ENCODE results near the gene HMGN1.
A peak's percentile ranks its signal among the peaks of the same experiment; 100 is the strongest.

HMGN1 gene

DNA sequence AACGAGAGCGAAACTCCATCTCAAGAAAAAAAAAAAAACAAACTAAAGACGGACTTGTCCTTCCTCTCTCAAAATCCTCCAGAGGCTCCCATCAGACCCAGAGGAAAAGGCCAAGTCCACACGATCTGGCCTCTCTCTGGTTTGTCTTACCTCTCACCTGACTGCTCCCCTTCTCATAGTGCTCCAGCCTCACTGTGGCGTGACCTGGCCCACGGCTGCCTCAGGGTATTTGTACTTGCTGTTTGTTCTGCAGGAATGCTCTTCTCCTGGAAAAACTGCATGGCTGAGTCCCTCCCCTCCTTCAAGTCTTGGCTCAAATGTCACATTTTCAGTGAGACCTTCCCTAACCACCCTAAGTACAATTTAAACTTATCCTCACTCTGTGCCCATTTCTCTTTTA is 27.5 kb downstream of the HMGN1 start:
- H3K4me3 Mint-ChIP-seq = no peak overlapping the region
- H3K27me3 Mint-ChIP-seq (ENCODE audit: low read depth, poor library complexity) = peaks cover 2% of the 10 kb centered on the region
- H3K36me3 Mint-ChIP-seq (ENCODE audit: low read depth) = peaks cover 17% of the 10 kb centered on the region
- no peak for DNase-seq
- no peaks in the 10 kb centered on the region for H3K9me3 Mint-ChIP-seq
- TF ChIP-seq, protein P1, sequence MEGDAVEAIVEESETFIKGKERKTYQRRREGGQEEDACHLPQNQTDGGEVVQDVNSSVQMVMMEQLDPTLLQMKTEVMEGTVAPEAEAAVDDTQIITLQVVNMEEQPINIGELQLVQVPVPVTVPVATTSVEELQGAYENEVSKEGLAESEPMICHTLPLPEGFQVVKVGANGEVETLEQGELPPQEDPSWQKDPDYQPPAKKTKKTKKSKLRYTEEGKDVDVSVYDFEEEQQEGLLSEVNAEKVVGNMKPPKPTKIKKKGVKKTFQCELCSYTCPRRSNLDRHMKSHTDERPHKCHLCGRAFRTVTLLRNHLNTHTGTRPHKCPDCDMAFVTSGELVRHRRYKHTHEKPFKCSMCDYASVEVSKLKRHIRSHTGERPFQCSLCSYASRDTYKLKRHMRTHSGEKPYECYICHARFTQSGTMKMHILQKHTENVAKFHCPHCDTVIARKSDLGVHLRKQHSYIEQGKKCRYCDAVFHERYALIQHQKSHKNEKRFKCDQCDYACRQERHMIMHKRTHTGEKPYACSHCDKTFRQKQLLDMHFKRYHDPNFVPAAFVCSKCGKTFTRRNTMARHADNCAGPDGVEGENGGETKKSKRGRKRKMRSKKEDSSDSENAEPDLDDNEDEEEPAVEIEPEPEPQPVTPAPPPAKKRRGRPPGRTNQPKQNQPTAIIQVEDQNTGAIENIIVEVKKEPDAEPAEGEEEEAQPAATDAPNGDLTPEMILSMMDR (IDR thresholded peaks at IDR 0.05) = no peak
- peaks cover 23% of the 10 kb centered on the region for H3K4me1 Mint-ChIP-seq
- H3K27ac Mint-ChIP-seq = no peak overlapping the region

DNA sequence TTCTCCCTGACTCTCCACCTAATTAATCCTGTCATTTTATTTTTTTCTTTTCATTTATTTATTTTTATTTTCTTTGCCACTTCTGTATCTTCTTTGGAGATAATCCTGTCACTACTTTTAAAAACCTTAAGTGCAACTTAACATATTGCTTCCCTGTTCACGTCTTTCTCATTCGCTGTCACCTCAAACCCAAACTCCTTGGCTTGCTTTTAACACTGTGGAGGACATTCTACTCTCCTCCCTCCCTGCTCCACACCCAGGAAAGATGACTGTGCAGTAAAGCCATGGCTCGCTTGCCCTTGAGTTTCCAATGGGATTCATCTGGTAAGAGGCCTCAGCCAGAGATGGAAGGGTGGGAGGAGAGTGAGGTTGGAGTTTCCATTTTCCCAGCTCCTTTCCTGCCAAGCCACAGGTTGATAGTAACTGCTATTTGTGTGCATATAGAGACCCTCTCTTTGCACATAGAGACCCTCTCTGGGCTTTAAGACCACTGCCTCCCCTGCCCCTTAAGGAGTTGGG is 29.0 kb downstream of the HMGN1 start:
- Mint-ChIP-seq H3K9me3 (no peaks in the 10 kb centered on the region), H3K4me1 (peaks cover 23% of the 10 kb centered on the region), H3K27me3 (ENCODE audit: low read depth, poor library complexity) (no peaks in the 10 kb centered on the region), H3K4me3 (no peak overlapping the region), H3K36me3 (ENCODE audit: low read depth) (peaks cover 17% of the 10 kb centered on the region), H3K27ac (peak overlapping the region; percentile 29)
- no peak for DNase-seq
- TF ChIP-seq, protein P1 (IDR thresholded peaks at IDR 0.05) = no peak

DNA sequence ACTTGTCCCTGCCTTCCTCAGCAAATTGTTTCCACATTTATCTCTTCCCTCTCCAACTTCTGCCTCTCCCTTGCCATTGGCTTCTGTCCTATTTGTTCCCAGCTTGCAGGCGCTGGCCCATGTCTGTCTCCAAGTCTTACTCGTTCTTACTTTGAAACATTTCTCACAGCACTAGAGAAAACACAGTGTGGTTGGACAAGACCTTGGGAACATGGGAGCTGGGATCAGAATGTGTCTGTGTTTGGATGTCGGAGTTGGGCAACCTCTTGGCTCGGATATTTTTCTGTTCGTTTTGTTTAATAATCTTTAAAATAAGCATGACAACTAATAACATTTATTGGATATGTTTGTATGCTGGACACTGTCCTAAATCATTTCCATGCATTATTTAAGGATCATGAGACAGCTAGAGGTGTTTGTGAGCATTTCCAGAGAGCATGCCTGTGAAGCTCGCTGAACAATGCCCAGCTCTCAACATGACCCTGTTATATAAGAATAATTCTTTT is 29.6 kb downstream of the HMGN1 start:
- no peak for DNase-seq
- H3K27me3 Mint-ChIP-seq (ENCODE audit: low read depth, poor library complexity) = peaks cover 3% of the 10 kb centered on the region
- H3K9me3 Mint-ChIP-seq = no peaks in the 10 kb centered on the region
- H3K36me3 Mint-ChIP-seq (ENCODE audit: low read depth) = peaks cover 17% of the 10 kb centered on the region
- TF ChIP-seq, protein P1 (IDR thresholded peaks at IDR 0.05) = no peak
- H3K4me3 Mint-ChIP-seq = no peak overlapping the region
- peak overlapping the region; percentile 71 for H3K27ac Mint-ChIP-seq
- peaks cover 27% of the 10 kb centered on the region for H3K4me1 Mint-ChIP-seq

DNA sequence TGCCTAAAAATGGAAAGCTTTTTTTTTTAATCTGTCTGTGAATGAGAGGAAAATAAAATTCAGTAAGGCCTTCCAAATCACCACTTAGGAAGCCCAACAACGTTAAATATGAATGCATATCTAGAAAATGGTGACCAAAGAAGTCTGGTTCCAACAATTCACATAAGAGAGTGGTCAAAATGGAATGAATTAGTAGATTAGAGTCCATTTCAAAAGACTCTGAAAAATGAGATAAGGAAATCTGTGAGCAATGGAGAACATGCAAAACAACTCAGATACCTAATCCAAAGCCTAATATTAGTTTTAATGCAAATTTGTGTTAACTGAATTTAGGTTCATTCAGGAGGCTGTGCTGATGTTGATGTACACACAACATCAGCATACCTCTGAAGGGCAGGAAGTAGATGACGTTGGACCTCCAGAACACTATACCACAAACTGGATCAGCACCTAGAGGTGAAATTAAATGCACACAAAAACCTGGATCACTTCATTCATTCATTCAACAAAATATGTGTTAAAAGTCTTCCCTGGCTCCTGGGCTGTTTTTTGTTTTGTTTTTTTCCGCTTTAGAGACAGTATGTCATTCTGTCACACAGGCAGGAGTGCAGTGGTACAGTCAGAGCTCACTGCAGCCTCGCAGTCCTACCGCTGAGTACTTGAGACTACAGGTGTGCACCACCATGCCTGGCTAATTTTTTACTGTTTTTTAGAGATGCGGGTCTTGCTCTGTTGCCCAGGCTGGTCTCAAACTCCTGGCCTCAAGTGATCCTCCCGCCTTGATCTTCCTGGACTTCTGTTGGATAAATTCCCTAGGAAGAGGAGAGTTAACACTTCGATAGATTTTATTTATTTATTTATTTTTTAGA is 30.6 kb downstream of the HMGN1 start:
- no peak for DNase-seq
- Mint-ChIP-seq H3K9me3 (no peaks in the 10 kb centered on the region), H3K27ac (no peak overlapping the region), H3K4me3 (no peak overlapping the region), H3K27me3 (ENCODE audit: low read depth, poor library complexity) (peaks cover 6% of the 10 kb centered on the region), H3K4me1 (peaks cover 30% of the 10 kb centered on the region), H3K36me3 (ENCODE audit: low read depth) (peaks cover 17% of the 10 kb centered on the region)
- TF ChIP-seq, protein P1 (IDR thresholded peaks at IDR 0.05) = no peak

DNA sequence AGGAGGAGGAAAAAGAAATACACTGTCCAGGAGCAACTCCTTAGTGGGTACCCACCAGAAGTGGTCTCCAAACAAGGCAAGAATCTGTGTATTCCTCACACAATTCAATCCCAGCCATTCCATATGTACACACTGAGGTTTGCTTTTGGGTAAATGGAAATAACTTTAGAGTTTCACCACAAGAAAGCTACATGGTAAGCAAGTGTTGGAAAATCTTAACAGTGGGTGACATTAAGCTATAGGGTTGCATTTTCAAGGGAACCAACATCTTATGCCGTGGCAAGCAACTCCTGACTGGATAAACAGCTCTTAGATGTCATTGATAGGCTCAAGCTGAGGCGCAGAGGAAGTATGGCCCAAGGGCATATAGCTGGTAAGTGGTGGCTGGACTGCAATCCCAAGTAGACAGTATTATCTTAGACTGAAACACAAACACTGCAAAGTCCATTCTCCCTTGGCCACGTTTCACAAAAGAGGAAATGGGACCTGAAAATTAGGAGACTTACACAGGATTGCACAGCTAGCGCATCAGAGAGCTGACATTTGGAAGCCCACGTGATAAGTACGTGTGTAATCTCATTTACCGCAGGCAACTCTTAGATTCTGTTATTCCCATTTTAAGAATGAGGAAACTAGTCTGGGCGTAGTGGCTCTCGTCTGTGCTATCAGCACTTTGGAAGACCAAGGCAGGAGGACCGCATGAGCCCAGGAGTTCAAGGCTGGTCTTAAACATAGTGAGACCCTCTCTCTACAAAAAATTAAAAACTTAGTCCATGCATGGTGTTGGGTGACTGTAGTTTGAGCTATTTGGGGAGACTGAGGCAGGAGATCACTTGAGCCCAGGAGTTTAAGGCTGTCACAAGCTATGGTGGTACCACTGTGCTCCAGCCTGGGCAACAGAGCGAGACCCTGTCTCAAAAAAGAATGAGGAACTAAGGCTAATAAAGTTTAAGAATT is 31.5 kb downstream of the HMGN1 start:
- Mint-ChIP-seq H3K9me3 (no peaks in the 10 kb centered on the region), H3K27ac (no peak overlapping the region), H3K4me1 (peaks cover 26% of the 10 kb centered on the region), H3K27me3 (ENCODE audit: low read depth, poor library complexity) (peaks cover 6% of the 10 kb centered on the region), H3K36me3 (ENCODE audit: low read depth) (peaks cover 17% of the 10 kb centered on the region), H3K4me3 (no peak overlapping the region)
- no peak for DNase-seq
- TF ChIP-seq, protein P1 (IDR thresholded peaks at IDR 0.05) = no peak
